Epidermal melanocyte (primary cell): ENCODE measurements around the gene RHD.
"Not testable (repeated sequence)": the region's sequence is repeated elsewhere in the genome, so short reads cannot be mapped to it uniquely, and the experiment has no call there.

Experiments
- DNase-seq: peaks from one replicate; pipeline ENCODE4 v3.0.0; 2011; ENCODE audit warnings: low spot score; ENCODE audit not compliant: insufficient read length

Gene RHD

GRCh38 chr1:25256578-25256965 lies 15.7 kb upstream of the RHD start:
- DNase-seq: no peak

- DNase-seq: no peak
Observed at GRCh38 chr1:25257196-25257595, 15.1 kb upstream of the RHD start.

- not testable (repeated sequence) for DNase-seq
Observed at GRCh38 chr1:25259813-25260212, 12.5 kb upstream of the RHD start.

GRCh38 chr1:25260336-25260735 lies 12.0 kb upstream of the RHD start:
- not testable (repeated sequence) for DNase-seq

GRCh38 chr1:25266554-25267287 lies 5.6 kb upstream of the RHD start:
- not testable (repeated sequence) for DNase-seq

GRCh38 chr1:25267288-25268142 lies 4.8 kb upstream of the RHD start:
- DNase-seq: not testable (repeated sequence)

GRCh38 chr1:25268143-25268760 lies 4.1 kb upstream of the RHD start:
- DNase-seq: not testable (repeated sequence)

- DNase-seq: not testable (repeated sequence)
Observed at GRCh38 chr1:25275648-25276047, 3.3 kb downstream of the RHD start.

GRCh38 chr1:25277295-25277694 lies 5.0 kb downstream of the RHD start:
- not testable (repeated sequence) for DNase-seq

GRCh38 chr1:25278358-25278757 lies 6.0 kb downstream of the RHD start:
- not testable (repeated sequence) for DNase-seq

GRCh38 chr1:25278790-25279189 lies 6.5 kb downstream of the RHD start:
- DNase-seq: not testable (repeated sequence)

GRCh38 chr1:25279693-25280111 lies 7.4 kb downstream of the RHD start:
- DNase-seq: not testable (repeated sequence)

GRCh38 chr1:25285862-25286261 lies 13.6 kb downstream of the RHD start:
- not testable (repeated sequence) for DNase-seq

GRCh38 chr1:25287164-25287563 lies 14.9 kb downstream of the RHD start:
- DNase-seq: not testable (repeated sequence)

GRCh38 chr1:25288573-25289101 lies 16.3 kb downstream of the RHD start:
- not testable (repeated sequence) for DNase-seq

- DNase-seq: not testable (repeated sequence)
Observed at GRCh38 chr1:25290043-25290442, 17.7 kb downstream of the RHD start.

GRCh38 chr1:25293426-25293825 lies 21.1 kb downstream of the RHD start:
- not testable (repeated sequence) for DNase-seq

GRCh38 chr1:25294889-25295826 lies 22.8 kb downstream of the RHD start:
- DNase-seq: not testable (repeated sequence)

GRCh38 chr1:25296501-25296900 lies 24.2 kb downstream of the RHD start:
- DNase-seq: not testable (repeated sequence)

GRCh38 chr1:25300729-25301128 lies 28.4 kb downstream of the RHD start:
- not testable (repeated sequence) for DNase-seq
